Ovary (tissue), 3 donors: ENCODE measurements around the gene RABL6.
"Not testable (repeated sequence)": the region's sequence is repeated elsewhere in the genome, so short reads cannot be mapped to it uniquely, and the experiment has no call there.

ENCODE experiments used
- EP300 ChIP-seq: sonication (generic); formaldehyde crosslinking; IDR thresholded peaks from one replicate; pipeline ENCODE4 v1.6.1; 2017; ENCODE audit warnings: antibody characterized with exemption
- POLR2A ChIP-seq: fragments of 450-650 bp; IDR thresholded peaks from one replicate; pipeline ENCODE4 v1.6.1; 2017; ENCODE audit warnings: antibody characterized with exemption, mild to moderate bottlenecking, moderate library complexity
- TF ChIP-seq, protein P1 (sequence below), 3 donors: fragments of 450-650 bp in 2 of 3; fragments of 200-600 bp in 1 of 3; IDR thresholded peaks; one replicate each; pipeline versions ENCODE4 v1.5.1 to v1.8.0; 2016 to 2022; ENCODE audit warnings: antibody characterized with exemption in 3 of 3, mild to moderate bottlenecking in 1 of 3
- donor health status: DM: no; HTN: no; CAD: no.

- TF ChIP-seq POLR2A, EP300: not testable (repeated sequence)
- TF ChIP-seq, protein P1, sequence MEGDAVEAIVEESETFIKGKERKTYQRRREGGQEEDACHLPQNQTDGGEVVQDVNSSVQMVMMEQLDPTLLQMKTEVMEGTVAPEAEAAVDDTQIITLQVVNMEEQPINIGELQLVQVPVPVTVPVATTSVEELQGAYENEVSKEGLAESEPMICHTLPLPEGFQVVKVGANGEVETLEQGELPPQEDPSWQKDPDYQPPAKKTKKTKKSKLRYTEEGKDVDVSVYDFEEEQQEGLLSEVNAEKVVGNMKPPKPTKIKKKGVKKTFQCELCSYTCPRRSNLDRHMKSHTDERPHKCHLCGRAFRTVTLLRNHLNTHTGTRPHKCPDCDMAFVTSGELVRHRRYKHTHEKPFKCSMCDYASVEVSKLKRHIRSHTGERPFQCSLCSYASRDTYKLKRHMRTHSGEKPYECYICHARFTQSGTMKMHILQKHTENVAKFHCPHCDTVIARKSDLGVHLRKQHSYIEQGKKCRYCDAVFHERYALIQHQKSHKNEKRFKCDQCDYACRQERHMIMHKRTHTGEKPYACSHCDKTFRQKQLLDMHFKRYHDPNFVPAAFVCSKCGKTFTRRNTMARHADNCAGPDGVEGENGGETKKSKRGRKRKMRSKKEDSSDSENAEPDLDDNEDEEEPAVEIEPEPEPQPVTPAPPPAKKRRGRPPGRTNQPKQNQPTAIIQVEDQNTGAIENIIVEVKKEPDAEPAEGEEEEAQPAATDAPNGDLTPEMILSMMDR (IDR thresholded peaks at IDR 0.05): not testable (repeated sequence)
Observed at GRCh38 chr9:136796775-136797347, 10.9 kb upstream of the RABL6 start.
